OCI-LY3 (cell line): Measurements from ENCODE around the gene PTDSS2.

ENCODE experiments used
- H2AFZ ChIP-seq: fragments of 200-600, 300-600 bp; shearing (Covaris generic); 2 replicates; pipeline ENCODE4 v1.6.0; 2014; ENCODE audit warnings: antibody characterized with exemption, low read depth, low read length
- H3K27ac ChIP-seq: fragments of 200-600, 300-600 bp; sonication (generic); 2 replicates; pipeline ENCODE4 v1.5.1; 2014; ENCODE audit warnings: mild to moderate bottlenecking, low read length, moderate library complexity, mixed read lengths
- H3K27me3 ChIP-seq: fragments of 200-600, 300-600 bp; sonication (generic); 2 replicates; pipeline ENCODE4 v1.6.1; 2014; ENCODE audit warnings: low read depth, low read length, mixed read lengths
- H3K36me3 ChIP-seq: fragments of 200-600, 300-600 bp; sonication (generic); replicated peaks from 2 replicates; pipeline ENCODE3; 2014; ENCODE audit warnings: low read depth, low read length, mixed read lengths
- H3K4me1 ChIP-seq: fragments of 300-600, 200-600 bp; sonication (generic); 2 replicates; pipeline ENCODE4 v1.6.1; 2014; ENCODE audit warnings: low read length, mixed read lengths
- H3K4me2 ChIP-seq: fragments of 200-600, 300-600 bp; sonication (generic); 2 replicates; pipeline ENCODE4 v1.6.1; 2014; ENCODE audit warnings: low read length, mixed read lengths
- H3K4me3 ChIP-seq: fragments of 300-600, 200-600 bp; sonication (generic); 2 replicates; pipeline ENCODE4 v1.5.1; 2014; ENCODE audit warnings: antibody characterized with exemption, mild to moderate bottlenecking, low read length, moderate library complexity
- H3K79me2 ChIP-seq: fragments of 300-600, 200-600 bp; shearing (Covaris generic); 2 replicates; pipeline ENCODE4 v1.6.1; 2014; ENCODE audit warnings: mild to moderate bottlenecking, low read length, mixed read lengths
- H3K9ac ChIP-seq: fragments of 300-600, 200-600 bp; shearing (Covaris generic); 2 replicates; pipeline ENCODE4 v1.6.0; 2014; ENCODE audit warnings: mild to moderate bottlenecking, low read length, moderate library complexity
- H3K9me3 ChIP-seq: fragments of 200-600, 300-600 bp; shearing (Covaris generic); 2 replicates; pipeline ENCODE4 v1.6.1; 2014; ENCODE audit warnings: low read length, mixed read lengths; ENCODE audit not compliant: insufficient read depth
- H4K20me1 ChIP-seq: fragments of 200-600, 300-600 bp; sonication (generic); 2 replicates; pipeline ENCODE4 v1.6.1; 2016; ENCODE audit warnings: low read length, mixed read lengths; ENCODE audit not compliant: insufficient read depth
- EZH2phosphoT487 ChIP-seq: fragments of 200-600 bp; shearing (Covaris generic); IDR thresholded peaks from 2 replicates; pipeline ENCODE4 v1.6.1; 2018; ENCODE audit warnings: antibody characterized with exemption, mixed run types, low read depth
- TF ChIP-seq, protein P1 (sequence below): fragments of 200-600, 300-600 bp; sonication (generic); IDR thresholded peaks from 2 replicates; pipeline ENCODE4 v1.5.1; 2014; ENCODE audit warnings: antibody characterized with exemption, low read length, low read depth

The PTDSS2 gene

DNA sequence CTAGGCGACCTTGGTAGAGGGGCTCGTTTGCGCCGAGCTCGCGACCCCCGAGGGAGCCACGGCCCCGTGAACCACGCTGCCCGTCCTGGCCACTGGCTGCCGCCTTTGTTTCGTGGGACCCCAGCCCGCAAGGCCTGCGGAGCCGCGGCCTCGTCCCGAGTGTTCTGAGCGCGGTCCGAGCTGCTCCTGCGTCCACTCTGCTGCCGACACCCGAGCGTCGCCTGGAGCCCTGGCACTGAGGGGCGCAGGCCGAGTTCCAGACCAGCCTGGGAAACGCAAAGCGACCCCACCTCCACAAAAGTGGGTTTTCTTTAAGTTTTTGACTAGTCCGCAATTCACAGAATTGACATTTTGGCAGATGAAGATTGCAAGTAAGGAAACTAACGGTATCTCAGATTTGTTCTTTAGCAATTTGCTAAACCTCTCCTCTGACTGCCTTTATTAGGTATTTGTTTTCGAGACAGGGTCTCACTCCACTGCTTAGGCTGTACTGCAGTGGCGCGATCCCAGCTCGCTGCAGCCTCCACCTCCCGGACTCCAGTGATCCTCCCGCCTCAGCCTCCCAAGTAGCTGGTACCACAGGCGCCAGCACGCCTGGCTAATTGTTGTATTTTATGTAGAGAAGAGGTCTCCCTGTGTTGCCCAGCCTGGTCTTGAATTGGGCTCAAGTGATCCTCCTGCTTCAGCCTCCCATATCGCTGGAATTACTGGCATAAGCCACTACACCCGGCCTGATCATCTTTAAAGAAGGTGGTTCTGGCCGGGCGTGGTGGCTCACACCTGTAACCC is 57.8 kb downstream of the PTDSS2 start:
- H3K27ac ChIP-seq = no peak overlapping the region
- H3K36me3 ChIP-seq = peaks cover 19% of the 10 kb centered on the region
- H4K20me1 ChIP-seq = no peaks in the 10 kb centered on the region
- H3K4me2 ChIP-seq = peak overlapping the region; percentile 76
- no peak overlapping the region for H2AFZ ChIP-seq
- TF ChIP-seq, protein P1, sequence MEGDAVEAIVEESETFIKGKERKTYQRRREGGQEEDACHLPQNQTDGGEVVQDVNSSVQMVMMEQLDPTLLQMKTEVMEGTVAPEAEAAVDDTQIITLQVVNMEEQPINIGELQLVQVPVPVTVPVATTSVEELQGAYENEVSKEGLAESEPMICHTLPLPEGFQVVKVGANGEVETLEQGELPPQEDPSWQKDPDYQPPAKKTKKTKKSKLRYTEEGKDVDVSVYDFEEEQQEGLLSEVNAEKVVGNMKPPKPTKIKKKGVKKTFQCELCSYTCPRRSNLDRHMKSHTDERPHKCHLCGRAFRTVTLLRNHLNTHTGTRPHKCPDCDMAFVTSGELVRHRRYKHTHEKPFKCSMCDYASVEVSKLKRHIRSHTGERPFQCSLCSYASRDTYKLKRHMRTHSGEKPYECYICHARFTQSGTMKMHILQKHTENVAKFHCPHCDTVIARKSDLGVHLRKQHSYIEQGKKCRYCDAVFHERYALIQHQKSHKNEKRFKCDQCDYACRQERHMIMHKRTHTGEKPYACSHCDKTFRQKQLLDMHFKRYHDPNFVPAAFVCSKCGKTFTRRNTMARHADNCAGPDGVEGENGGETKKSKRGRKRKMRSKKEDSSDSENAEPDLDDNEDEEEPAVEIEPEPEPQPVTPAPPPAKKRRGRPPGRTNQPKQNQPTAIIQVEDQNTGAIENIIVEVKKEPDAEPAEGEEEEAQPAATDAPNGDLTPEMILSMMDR = no peak
- TF ChIP-seq EZH2phosphoT487 = no peak
- peaks cover 32% of the 10 kb centered on the region for H3K4me1 ChIP-seq
- H3K9me3 ChIP-seq = no peaks in the 10 kb centered on the region
- peaks cover 38% of the 10 kb centered on the region for H3K79me2 ChIP-seq
- peak overlapping the region; percentile 94 for H3K4me3 ChIP-seq
- H3K27me3 ChIP-seq = no peaks in the 10 kb centered on the region
- no peak overlapping the region for H3K9ac ChIP-seq

DNA sequence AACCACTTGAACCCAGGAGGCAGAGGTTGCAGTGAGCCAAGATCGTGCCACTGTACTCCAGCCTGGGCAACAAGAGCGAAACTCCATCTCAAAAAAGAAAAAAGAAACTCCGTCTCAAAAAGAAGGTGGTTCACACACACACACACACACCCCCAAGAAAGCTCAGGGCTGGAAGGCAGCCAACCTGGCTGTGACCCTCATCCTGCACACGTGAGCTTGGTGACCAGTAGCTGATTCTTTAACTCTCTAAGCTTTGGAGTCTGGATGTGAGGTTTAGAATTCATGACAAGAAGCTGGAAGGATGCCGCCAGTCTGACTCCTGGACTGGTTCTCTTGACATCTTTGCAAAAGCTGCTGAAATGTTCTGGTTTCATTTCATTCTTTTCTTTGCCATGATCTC is 58.9 kb downstream of the PTDSS2 start:
- Histone ChIP-seq H3K9ac (no peak overlapping the region), H3K36me3 (peaks cover 19% of the 10 kb centered on the region), H4K20me1 (no peaks in the 10 kb centered on the region), H3K4me1 (peaks cover 22% of the 10 kb centered on the region), H3K27ac (no peak overlapping the region), H3K27me3 (no peaks in the 10 kb centered on the region), H3K4me2 (no peak overlapping the region), H3K79me2 (peaks cover 35% of the 10 kb centered on the region), H3K4me3 (no peak overlapping the region), H2AFZ (no peak overlapping the region), H3K9me3 (no peaks in the 10 kb centered on the region)
- no peak for TF ChIP-seq EZH2phosphoT487
- TF ChIP-seq, protein P1 = no peak

DNA sequence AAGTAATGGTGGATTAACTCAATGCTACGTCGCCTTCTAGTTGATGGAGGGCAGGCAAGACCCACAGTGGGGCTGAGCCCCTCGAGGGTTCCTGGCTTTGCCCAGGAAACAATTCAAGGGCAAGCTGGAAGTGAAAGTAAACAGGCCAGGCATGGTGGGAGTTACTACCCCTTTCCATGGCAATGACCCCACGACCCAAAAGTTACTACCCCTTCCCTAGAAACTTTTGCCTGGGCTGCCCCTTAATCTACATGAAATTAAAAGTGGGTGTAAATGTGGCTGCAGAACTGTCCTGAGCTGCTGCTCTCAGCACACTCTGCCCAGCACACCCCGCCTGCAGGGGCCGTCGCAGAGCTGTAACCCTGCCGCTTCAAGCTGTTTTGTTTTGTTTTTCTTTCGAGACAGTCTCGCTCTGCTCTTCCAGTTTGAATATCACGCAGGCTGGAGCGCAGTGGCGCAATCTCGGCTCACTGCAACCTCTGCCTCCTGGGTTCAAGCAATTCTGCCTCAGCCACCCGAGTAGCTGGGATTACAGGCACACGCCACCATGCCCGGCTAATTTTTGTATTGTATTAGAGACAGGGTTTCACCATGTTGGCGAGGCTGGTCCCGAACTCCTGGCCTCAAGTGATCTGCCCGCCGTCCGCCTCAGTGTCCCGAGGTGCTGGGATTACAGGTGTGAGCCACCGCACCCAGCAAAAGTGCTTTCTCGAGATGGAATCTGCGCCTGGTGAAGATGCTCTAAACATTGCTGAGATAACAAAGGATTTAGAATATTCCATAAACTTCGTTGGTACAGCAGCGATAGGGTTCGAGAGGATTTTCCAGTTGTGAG is 62.9 kb downstream of the PTDSS2 start:
- Histone ChIP-seq H3K4me2 (no peak overlapping the region), H3K4me1 (no peaks in the 10 kb centered on the region), H2AFZ (no peak overlapping the region), H3K27ac (no peak overlapping the region), H3K27me3 (no peaks in the 10 kb centered on the region), H3K9me3 (no peaks in the 10 kb centered on the region), H3K9ac (no peak overlapping the region), H4K20me1 (no peaks in the 10 kb centered on the region), H3K4me3 (no peak overlapping the region), H3K79me2 (0 out of 2 replicates have a peak, but pooled peaks cover 2% of the 10 kb centered on the region), H3K36me3 (peaks cover 16% of the 10 kb centered on the region)
- TF ChIP-seq, protein P1 = no peak
- TF ChIP-seq EZH2phosphoT487 = no peak

DNA sequence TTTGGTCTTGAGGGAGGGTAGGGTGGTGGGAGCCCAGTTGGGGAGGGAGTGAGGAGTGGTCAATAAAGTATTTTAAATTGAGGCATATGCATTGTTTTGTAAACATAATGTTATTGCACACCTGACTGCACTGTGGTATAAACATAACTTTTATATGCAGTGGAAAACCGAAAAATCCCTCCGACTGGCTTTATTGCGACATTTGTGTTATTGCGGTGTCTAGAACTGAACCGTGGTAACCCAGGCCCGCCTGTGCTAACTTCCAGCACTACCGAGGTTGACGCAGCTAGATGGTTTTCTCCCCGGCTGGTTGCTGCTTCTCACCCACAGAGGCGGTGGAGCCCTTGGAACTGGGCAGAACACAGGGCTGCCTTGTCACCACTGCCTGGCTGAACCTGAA is 64.5 kb downstream of the PTDSS2 start:
- TF ChIP-seq EZH2phosphoT487 = no peak
- TF ChIP-seq, protein P1 = no peak
- Histone ChIP-seq H4K20me1 (no peaks in the 10 kb centered on the region), H3K9me3 (no peaks in the 10 kb centered on the region), H3K27me3 (no peaks in the 10 kb centered on the region), H3K4me2 (no peak overlapping the region), H3K79me2 (no peaks in the 10 kb centered on the region), H3K36me3 (peaks cover 13% of the 10 kb centered on the region), H3K4me1 (no peaks in the 10 kb centered on the region), H2AFZ (no peak overlapping the region), H3K4me3 (no peak overlapping the region), H3K9ac (no peak overlapping the region), H3K27ac (no peak overlapping the region)
